B cell (primary cell): ENCODE data around the gene ABHD5. TPM values are rescaled to one million over a fixed set of nuclear protein-coding genes. Genes with fewer than 3 reads are reported as not detected.
"Not testable (repeated sequence)": the region's sequence is repeated elsewhere in the genome, so short reads cannot be mapped to it uniquely, and the experiment has no call there.

Experiments
- ATAC-seq: fragments of 200-7000 bp; cut with Tn5 transposase; one replicate; pipeline ENCODE4 v1.10.0; 2021; ENCODE audit warnings: low read depth, mild to moderate bottlenecking, moderate number of reproducible peaks, moderate library complexity
- CTCF ChIA-PET: fragments of 350-600 bp; sonication (Branson Sonifier 250); formaldehyde crosslinking; loops from one replicate; lab custom pipeline; 2021; ENCODE audit warnings: antibody characterized with exemption, inconsistent platforms; lab: Charles Lee
- POLR2A ChIA-PET: fragments of 350-600 bp; sonication (Branson Sonifier 250); formaldehyde crosslinking; loops from one replicate; lab custom pipeline; 2021; ENCODE audit warnings: antibody characterized with exemption; lab: Charles Lee
- DNase-seq: peaks from one replicate; pipeline ENCODE4 v3.0.0; 2013
- H2AFZ ChIP-seq: 2 replicates; pipeline ENCODE4 v1.6.1; 2012; ENCODE audit warnings: mild to moderate bottlenecking, low read depth, low read length; ENCODE audit not compliant: insufficient read depth, poor library complexity, severe bottlenecking
- H3K27ac ChIP-seq, 2 donors: 1 replicate in 1 of 2; 2 replicates in 1 of 2; pipeline ENCODE4 v1.5.1; 2012 to 2013; ENCODE audit warnings: low read length in 2 of 2, mild to moderate bottlenecking in 2 of 2, moderate library complexity in 1 of 2
- H3K27me3 ChIP-seq, 4 experiments: fragments of 200-600 bp in 1 of 4; sonication (generic) in 1 of 4; replicated peaks in 1 of 4; 1 replicate in 2 of 4; 2 replicates in 2 of 4; pipeline versions ENCODE4 v1.6.1 to v1.7.0; 2013 to 2016; ENCODE audit warnings: low read length in 3 of 4, mild to moderate bottlenecking in 2 of 4, mixed read lengths in 1 of 4, moderate library complexity in 1 of 4; ENCODE audit not compliant: insufficient read depth in 4 of 4, control insufficient read depth in 3 of 4; ENCODE audit errors: control extremely low read depth in 1 of 4
- H3K36me3 ChIP-seq, 2 experiments: replicated peaks in 1 of 2; 1 replicate in 1 of 2; 2 replicates in 1 of 2; pipeline versions ENCODE4 v1.6.1 to v1.7.1; 2013; ENCODE audit warnings: low read length in 1 of 2; ENCODE audit not compliant: insufficient read depth in 2 of 2, control insufficient read depth in 1 of 2; ENCODE audit errors: control extremely low read depth in 1 of 2, extremely low read depth in 1 of 2
- H3K4me1 ChIP-seq, 2 donors: fragments of 200-600 bp in 1 of 2; sonication (generic) in 1 of 2; 1 replicate in 1 of 2; 2 replicates in 1 of 2; pipeline versions ENCODE4 v1.5.1 to v1.6.1; 2013 to 2017; ENCODE audit warnings: low read length in 2 of 2; ENCODE audit not compliant: control insufficient read depth in 2 of 2, insufficient read depth in 2 of 2
- H3K4me2 ChIP-seq: replicated peaks from 2 replicates; pipeline ENCODE3; 2012; ENCODE audit warnings: mild to moderate bottlenecking, low read depth, low read length; ENCODE audit not compliant: poor library complexity, severe bottlenecking
- H3K4me3 ChIP-seq, 5 experiments: fragments of 200-600 bp in 1 of 5; sonication (generic) in 1 of 5; 1 replicate in 3 of 5; 2 replicates in 2 of 5; pipeline versions ENCODE4 v1.5.1 to v1.7.0; 2011 to 2016; ENCODE audit warnings: low read length in 4 of 5, mild to moderate bottlenecking in 4 of 5, low read depth in 2 of 5, control low read depth in 1 of 5, moderate library complexity in 1 of 5; ENCODE audit not compliant: insufficient read depth in 1 of 5; ENCODE audit errors: control extremely low read depth in 1 of 5, extremely low read depth in 1 of 5
- H3K79me2 ChIP-seq: fragments of 200-600 bp; sonication (generic); one replicate; pipeline ENCODE4 v1.6.0; 2016; ENCODE audit warnings: low read length; ENCODE audit not compliant: control insufficient read depth, insufficient read depth
- H3K9ac ChIP-seq: fragments of 200-600 bp; sonication (generic); 2 replicates; pipeline ENCODE4 v1.6.1; 2017; ENCODE audit warnings: mild to moderate bottlenecking, low read length, moderate library complexity
- H3K9me3 ChIP-seq, 3 donors: one replicate each; pipeline versions ENCODE4 v1.6.1 to v1.7.1; 2013; ENCODE audit warnings: low read length in 2 of 3; ENCODE audit not compliant: control insufficient read depth in 2 of 3, insufficient read depth in 1 of 3; ENCODE audit errors: control extremely low read depth in 1 of 3
- H4K20me1 ChIP-seq: 2 replicates; pipeline ENCODE4 v1.6.0; 2012; ENCODE audit warnings: mild to moderate bottlenecking, low read length; ENCODE audit not compliant: insufficient read depth, control insufficient read depth, poor library complexity, severe bottlenecking
- H3K27ac Mint-ChIP-seq: one replicate; pipeline ENCODE4 v1.8.0; 2021; ENCODE audit warnings: mixed read lengths
- H3K27me3 Mint-ChIP-seq: one replicate; pipeline ENCODE4 v1.8.0; 2021; ENCODE audit warnings: mixed read lengths
- H3K4me1 Mint-ChIP-seq: one replicate; pipeline ENCODE4 v1.8.0; 2021; ENCODE audit warnings: mixed read lengths
- H3K4me3 Mint-ChIP-seq: one replicate; pipeline ENCODE4 v1.8.0; 2021; ENCODE audit warnings: mixed read lengths
- H3K9me3 Mint-ChIP-seq: one replicate; pipeline ENCODE4 v1.8.0; 2022; ENCODE audit warnings: mixed read lengths; ENCODE audit not compliant: insufficient read depth
- EZH2 ChIP-seq: IDR thresholded peaks from 2 replicates; pipeline ENCODE4 v1.6.1; 2012; ENCODE audit warnings: borderline replicate concordance, low read depth, mild to moderate bottlenecking, moderate library complexity, low read length; ENCODE audit not compliant: insufficient read depth, poor library complexity, severe bottlenecking
- WGBS: methylation state at CpG from one replicate; pipeline ENCODE4 v1.1.5; 2013; ENCODE audit warnings: missing lambda C conversion rate; ENCODE audit not compliant: insufficient coverage; 5-methylcytosine and 5-hydroxymethylcytosine counted together
- intact Hi-C: fragments of 100-400 bp; cut with micrococcal nuclease; formaldehyde crosslinking; loops from one replicate; pipeline ENCODE4 v1.10.0; 2022
- polyA plus RNA-seq: library from polyadenylated mRNA; depleted of rRNA; stranded (reverse); fragments of >200 nt; gene quantifications from 2 replicates; pipeline ENCODE4 v1.2.3, GENCODE V29; 2012
- total RNA-seq, 2 donors: library from RNA; stranded (reverse); fragments of 120-200 nt in 1 of 2; gene quantifications; 1 replicate in 1 of 2; 2 replicates in 1 of 2; pipeline versions ENCODE4 v1.2.3 to v1.2.4, GENCODE V29; 2013 to 2022
- TF ChIP-seq, protein P1 (sequence below): fragments of 200-600 bp; IDR thresholded peaks from one replicate; pipeline ENCODE4 v1.8.0; 2022; ENCODE audit warnings: antibody characterized with exemption, mild to moderate bottlenecking

The ABHD5 gene
- total and polyA plus RNA-seq, 2 donors (not counting 1 experiment from before 2014, with no cell fraction given), result 4.7 to 12.1 TPM

DNA sequence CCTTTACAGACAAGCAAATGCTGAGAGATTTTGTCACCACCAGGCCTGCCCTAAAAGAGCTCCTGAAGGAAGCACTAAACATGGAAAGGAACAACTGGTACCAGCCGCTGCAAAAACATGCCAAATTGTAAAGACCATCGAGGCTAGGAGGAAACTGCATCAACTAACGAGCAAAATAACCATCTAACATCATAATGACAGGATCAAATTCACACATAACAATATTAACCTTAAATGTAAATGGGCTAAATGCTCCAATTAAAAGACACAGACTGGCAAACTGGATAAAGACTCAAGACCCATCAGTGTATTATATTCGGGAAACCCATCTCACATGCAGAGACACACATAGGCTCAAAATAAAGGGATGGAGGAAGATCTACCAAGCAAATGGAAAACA, 9.9 kb upstream of the ABHD5 start:
- no CpG with 5 or more reads among the region's 4 CpGs for WGBS
- intact Hi-C loops, DNase-seq, ATAC-seq, H3K9me3 ChIP-seq, H3K9ac ChIP-seq, H3K79me2 ChIP-seq, H3K27ac ChIP-seq, CTCF ChIA-PET, H3K4me2 ChIP-seq, H3K4me1 ChIP-seq, H3K9me3 Mint-ChIP-seq, POLR2A ChIA-PET, H4K20me1 ChIP-seq, H3K4me3 ChIP-seq, H2AFZ ChIP-seq, H3K27me3 ChIP-seq, H3K27ac Mint-ChIP-seq, H3K36me3 ChIP-seq, H3K4me3 Mint-ChIP-seq, H3K4me1 Mint-ChIP-seq, H3K27me3 Mint-ChIP-seq: not testable (repeated sequence)

GRCh38 chr3:43684944-43685343, 5.8 kb upstream of the ABHD5 start:
- TF ChIP-seq, protein P1, sequence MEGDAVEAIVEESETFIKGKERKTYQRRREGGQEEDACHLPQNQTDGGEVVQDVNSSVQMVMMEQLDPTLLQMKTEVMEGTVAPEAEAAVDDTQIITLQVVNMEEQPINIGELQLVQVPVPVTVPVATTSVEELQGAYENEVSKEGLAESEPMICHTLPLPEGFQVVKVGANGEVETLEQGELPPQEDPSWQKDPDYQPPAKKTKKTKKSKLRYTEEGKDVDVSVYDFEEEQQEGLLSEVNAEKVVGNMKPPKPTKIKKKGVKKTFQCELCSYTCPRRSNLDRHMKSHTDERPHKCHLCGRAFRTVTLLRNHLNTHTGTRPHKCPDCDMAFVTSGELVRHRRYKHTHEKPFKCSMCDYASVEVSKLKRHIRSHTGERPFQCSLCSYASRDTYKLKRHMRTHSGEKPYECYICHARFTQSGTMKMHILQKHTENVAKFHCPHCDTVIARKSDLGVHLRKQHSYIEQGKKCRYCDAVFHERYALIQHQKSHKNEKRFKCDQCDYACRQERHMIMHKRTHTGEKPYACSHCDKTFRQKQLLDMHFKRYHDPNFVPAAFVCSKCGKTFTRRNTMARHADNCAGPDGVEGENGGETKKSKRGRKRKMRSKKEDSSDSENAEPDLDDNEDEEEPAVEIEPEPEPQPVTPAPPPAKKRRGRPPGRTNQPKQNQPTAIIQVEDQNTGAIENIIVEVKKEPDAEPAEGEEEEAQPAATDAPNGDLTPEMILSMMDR, result no peak
- no peak for TF ChIP-seq EZH2
- intact Hi-C loops, result no loop called here
- H3K4me3 Mint-ChIP-seq, result no peak overlapping the region

More at GRCh38 chr3:43684944-43685343, 5.8 kb upstream of the ABHD5 start:
- POLR2A ChIA-PET, result no interaction called here
- no peak for DNase-seq
- Histone ChIP-seq H3K4me1 (peaks cover 0 to 4% of the 10 kb centered on the region in 2 donors), H3K36me3 (no peaks in the 10 kb centered on the region), H4K20me1 (no peaks in the 10 kb centered on the region), H3K4me2 (no peak overlapping the region), H3K27ac (no peak overlapping the region), H2AFZ (no peak overlapping the region), H3K9me3 (no peaks in the 10 kb centered on the region), H3K9ac (no peak overlapping the region), H3K27me3 (no peaks in the 10 kb centered on the region), H3K79me2 (no peaks in the 10 kb centered on the region), H3K4me3 (no peak overlapping the region)
- no peaks in the 10 kb centered on the region for H3K9me3 Mint-ChIP-seq
- H3K27ac Mint-ChIP-seq, result no peak overlapping the region
- no CpG with 5 or more reads among the region's 3 CpGs for WGBS
- H3K4me1 Mint-ChIP-seq, result peaks cover 6% of the 10 kb centered on the region
- CTCF ChIA-PET, result no interaction called here
- no peaks in the 10 kb centered on the region for H3K27me3 Mint-ChIP-seq
- no peak for ATAC-seq
